Kidney epithelial cell (primary cell): ENCODE data around the gene PASK. TPM values are rescaled to one million over a fixed set of nuclear protein-coding genes. Genes with fewer than 3 reads are reported as not detected.
A peak's percentile ranks its signal among the peaks of the same experiment; 100 is the strongest.

Source experiments
- DNase-seq: peaks from one replicate; pipeline ENCODE4 v3.0.0-alpha.2; 2010; ENCODE audit warnings: low read depth
- H3K27me3 ChIP-seq: 2 replicates; pipeline ENCODE4 v1.6.0; 2011; ENCODE audit warnings: low read length; ENCODE audit not compliant: control insufficient read depth, insufficient read depth
- H3K36me3 ChIP-seq: 2 replicates; pipeline ENCODE4 v1.5.1; 2011; ENCODE audit warnings: low read length; ENCODE audit not compliant: control insufficient read depth, insufficient read depth
- H3K4me3 ChIP-seq: 2 replicates; pipeline ENCODE4 v1.5.1; 2011; ENCODE audit warnings: low read depth, mild to moderate bottlenecking, control low read depth, low read length
- total RNA-seq: library from RNA; depleted of rRNA; stranded (reverse); fragments of >200 nt; gene quantifications from 2 replicates; pipeline ENCODE4 v1.2.3, GENCODE V29; 2015
- TF ChIP-seq, protein P1 (sequence below): IDR thresholded peaks from 2 replicates; pipeline ENCODE4 v1.5.1; 2011; ENCODE audit warnings: mild to moderate bottlenecking, moderate library complexity, low read length, control low read depth, inconsistent platforms; ENCODE audit not compliant: insufficient read depth, poor library complexity, severe bottlenecking

Gene PASK
- total RNA-seq, 1 donor from 2014 or later = 8.3 TPM

DNA sequence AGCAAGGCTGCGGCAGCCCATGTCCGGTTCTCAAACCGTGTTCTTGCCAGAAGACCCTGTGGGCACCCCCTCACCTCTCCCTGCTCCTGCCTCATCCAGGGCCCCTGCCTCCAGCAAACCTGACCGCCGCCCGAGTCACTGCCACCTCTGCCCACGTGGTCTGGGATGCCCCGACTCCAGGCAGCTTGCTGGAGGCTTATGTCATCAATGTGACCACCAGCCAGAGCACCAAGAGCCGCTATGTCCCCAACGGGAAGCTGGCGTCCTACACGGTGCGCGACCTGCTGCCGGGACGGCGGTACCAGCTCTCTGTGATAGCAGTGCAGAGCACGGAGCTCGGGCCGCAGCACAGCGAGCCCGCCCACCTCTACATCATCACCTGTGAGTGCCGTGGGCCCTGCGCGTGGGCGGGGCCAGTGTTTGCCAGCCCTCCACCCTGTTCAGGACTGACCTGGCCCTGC is 79.4 kb downstream of the PASK start:
- Histone ChIP-seq H3K36me3 (no peaks in the 10 kb centered on the region), H3K4me3 (no peak overlapping the region), H3K27me3 (peaks cover 58% of the 10 kb centered on the region)
- TF ChIP-seq, protein P1, sequence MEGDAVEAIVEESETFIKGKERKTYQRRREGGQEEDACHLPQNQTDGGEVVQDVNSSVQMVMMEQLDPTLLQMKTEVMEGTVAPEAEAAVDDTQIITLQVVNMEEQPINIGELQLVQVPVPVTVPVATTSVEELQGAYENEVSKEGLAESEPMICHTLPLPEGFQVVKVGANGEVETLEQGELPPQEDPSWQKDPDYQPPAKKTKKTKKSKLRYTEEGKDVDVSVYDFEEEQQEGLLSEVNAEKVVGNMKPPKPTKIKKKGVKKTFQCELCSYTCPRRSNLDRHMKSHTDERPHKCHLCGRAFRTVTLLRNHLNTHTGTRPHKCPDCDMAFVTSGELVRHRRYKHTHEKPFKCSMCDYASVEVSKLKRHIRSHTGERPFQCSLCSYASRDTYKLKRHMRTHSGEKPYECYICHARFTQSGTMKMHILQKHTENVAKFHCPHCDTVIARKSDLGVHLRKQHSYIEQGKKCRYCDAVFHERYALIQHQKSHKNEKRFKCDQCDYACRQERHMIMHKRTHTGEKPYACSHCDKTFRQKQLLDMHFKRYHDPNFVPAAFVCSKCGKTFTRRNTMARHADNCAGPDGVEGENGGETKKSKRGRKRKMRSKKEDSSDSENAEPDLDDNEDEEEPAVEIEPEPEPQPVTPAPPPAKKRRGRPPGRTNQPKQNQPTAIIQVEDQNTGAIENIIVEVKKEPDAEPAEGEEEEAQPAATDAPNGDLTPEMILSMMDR = no peak
- no peak for DNase-seq

DNA sequence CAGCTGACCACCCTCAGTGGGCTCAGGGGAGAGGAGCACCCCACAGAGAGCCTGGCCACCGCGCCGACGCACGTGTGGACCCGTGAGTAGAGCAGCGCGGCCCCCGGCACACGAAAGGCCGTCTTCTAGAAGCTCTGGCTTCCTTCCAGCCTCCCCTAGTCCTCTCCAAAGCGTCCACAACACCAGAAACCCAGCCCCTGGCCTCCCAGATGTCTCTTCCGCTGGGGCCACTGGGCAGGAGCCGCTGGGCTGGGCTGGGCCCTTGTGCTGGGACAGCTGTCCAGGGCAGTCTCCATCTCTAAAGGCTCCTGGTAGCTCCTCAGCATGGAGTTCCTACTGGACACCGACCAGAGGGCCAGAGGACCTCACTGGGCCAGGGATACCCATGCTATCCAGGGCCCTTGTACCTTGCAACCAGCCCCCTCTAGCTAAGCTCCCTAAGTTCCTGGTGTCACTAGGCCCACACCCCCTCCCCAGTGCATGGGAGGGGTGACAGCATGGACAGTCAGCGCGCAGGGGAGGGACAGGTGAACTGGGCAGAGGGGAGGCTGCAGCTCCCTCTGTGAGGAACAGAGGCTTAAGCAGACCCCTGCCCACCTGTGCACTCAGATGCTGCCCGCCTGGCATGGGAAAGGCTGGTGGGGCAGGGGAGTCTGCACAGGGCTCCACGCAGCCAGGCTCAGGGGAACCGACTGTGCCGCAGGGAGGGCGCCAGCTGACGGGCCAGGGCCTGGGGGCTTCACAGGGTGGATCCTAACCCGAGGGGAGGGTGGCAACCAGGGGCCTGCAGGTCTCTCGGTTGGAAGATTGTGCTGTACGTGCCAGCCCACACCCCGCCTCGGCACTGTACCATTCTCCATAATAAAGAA is 80.1 kb downstream of the PASK start:
- Histone ChIP-seq H3K4me3 (no peak overlapping the region), H3K36me3 (no peaks in the 10 kb centered on the region), H3K27me3 (peaks cover 65% of the 10 kb centered on the region)
- no peak for DNase-seq
- TF ChIP-seq, protein P1 = no peak

- Histone ChIP-seq H3K36me3 (no peaks in the 10 kb centered on the region), H3K4me3 (no peak overlapping the region), H3K27me3 (peaks cover 68% of the 10 kb centered on the region)
- DNase-seq = no peak
- TF ChIP-seq, protein P1 = no peak
These were observed 80.9 kb downstream of the PASK start for GRCh38 chr2:241068136-241068941.

GRCh38 chr2:241067501-241068135 is 81.7 kb downstream of the PASK start:
- Histone ChIP-seq H3K36me3 (no peaks in the 10 kb centered on the region), H3K27me3 (peaks cover 70% of the 10 kb centered on the region), H3K4me3 (no peak overlapping the region)
- TF ChIP-seq, protein P1 = no peak
- DNase-seq = no peak

GRCh38 chr2:241066893-241067341 is 82.4 kb downstream of the PASK start:
- no peak for DNase-seq
- peaks cover 70% of the 10 kb centered on the region for H3K27me3 ChIP-seq
- no peaks in the 10 kb centered on the region for H3K36me3 ChIP-seq
- H3K4me3 ChIP-seq = no peak overlapping the region
- TF ChIP-seq, protein P1 = peak; percentile 2
